ENCODE measurements around the gene TYRP1. TPM values are rescaled to one million over a fixed set of nuclear protein-coding genes. Genes with fewer than 3 reads are reported as not detected.

TYRP1 gene
- total RNA-seq, 1 donor from 2014 or later: 0.31 TPM

DNA sequence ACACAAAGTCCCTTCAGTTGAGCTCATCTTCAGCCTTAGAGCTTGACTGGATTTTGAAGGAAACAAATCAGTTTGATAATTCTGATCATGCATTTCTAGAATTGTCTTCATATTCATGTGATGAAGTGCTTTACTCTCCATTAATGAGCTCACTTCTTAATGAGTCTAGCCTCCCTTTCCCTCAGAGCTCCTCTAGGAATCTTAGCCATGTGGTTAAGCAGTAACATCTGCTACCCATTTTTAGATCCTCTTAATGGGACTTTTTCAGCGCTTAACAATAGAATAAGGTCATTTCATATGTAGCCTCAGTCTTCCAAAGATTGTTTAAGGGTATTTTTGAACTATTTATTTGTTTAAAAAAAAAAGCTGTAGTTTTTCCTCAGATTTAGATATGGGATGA is 44.7 kb downstream of the TYRP1 start:
- DNase-seq: no peak

DNA sequence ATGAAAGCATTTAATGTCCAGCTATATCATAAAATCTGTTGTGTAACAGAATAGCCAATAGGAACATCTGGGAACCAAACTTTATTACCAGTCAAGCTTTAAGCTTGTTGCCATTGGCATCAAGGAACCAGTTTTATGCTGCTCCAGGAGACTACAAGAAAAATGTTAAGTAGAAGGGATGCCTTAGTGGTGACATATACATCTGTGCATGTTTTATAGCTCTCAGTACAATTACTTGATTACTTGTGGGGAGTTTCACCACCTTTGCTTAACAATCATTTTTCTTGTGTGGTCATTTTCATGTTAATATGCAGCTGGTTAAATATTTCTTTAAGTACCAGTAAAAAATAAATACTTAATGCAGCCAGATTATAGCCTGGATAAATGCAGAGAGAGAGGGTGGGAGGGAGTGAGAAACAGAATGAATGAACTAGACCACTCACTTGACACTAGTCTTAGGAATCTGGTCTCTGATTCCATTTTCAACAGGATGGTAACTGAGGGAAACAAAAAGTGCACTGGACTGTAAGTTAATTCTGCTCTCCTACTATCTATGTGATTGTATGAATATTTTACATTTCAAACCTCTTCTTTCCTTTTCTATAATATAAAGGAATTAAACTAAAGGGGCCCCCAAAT is 45.9 kb downstream of the TYRP1 start:
- no peak for DNase-seq

DNA sequence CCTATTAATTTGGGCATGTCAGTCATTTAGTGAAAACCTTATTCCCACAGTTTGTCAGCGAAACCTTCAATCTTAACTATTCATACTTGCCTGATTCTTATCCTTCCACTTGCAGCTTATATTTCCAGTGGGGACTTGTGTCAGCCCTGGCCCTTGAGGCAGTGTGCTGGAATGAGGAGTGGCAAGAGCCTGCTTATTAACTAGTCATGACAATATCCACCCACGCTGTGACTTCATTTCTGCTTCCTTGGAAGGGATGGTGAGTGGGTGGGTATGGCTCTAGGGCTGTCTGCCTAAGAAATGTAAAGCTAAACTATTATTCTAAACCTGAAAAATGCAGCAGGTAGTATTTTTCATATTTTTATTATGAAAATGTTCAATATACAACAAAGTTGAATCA is 47.7 kb downstream of the TYRP1 start:
- no peak for DNase-seq

DNA sequence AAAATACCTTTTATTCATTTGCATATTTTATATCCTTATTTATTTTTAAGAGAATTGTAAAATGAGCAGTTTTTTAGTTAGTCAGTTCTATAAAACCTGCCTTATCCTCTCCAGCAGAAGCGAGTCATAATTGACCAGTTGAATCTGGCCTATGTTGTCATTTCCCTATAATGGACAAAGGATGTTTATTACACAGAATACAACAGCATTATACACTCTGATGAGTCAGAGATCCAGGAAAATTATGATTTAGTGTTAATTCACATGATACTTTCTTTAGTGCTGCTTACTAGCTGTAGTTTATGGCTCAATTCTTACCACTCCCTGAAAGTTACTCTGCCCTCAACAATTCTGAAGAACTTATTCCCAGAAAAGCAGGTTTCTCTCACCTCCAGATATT is 54.8 kb downstream of the TYRP1 start:
- no peak for DNase-seq

DNA sequence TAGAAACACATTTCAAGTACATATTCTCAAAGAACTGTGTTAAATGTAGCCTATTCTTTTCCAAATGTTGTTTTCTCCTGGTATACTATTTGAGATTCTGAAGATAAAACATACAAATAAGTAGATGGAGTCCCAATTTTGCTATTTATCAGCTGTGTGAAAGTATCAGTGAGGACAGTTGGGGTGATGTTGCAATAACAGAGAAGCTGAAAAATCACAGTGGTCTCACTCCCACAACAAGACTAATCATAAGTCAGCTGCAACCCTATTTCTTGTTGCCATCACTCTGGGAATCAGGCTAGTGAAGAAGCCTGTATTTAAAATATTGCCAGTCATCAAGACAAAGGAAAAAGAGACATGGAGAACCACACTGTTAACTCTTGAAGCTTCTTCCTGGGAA is 55.8 kb downstream of the TYRP1 start:
- no peak for DNase-seq

DNA sequence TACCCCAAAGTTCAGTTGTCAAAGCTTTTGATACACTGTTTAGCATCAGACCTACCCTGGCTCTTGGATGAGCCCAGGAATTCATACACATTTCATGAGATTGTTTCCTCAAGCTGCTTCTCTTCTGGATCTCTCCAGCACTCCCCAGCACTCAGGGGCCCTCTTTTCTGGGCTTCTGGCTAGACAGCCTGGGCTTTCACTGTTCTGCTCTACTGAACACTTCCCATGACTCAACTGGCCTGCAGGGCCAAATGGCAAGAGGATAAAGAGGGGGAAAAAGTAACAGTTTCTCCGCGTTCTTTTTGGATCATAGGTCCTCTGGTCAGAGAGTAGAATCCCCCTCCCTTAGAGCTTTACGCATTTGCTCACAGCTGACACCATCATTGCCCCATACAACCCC is 60.7 kb downstream of the TYRP1 start:
- no peak for DNase-seq

DNA sequence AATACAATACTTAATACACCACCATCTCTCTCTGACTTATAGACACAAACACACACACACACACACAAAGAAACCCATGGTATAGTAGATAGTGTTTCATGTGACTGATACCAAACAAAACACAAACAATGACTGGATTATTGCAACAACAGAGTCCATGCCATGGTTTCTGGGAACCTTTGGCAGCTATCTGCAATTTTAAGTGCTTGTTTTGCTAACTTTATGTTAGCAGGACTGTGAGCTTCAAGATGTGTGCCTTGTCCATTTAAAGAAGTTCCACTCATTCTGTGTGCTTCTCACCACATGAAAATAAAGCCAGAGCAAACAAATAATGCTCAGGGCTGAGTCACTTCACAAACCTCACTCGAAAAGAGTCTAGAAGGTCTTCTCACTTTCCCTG is 66.6 kb downstream of the TYRP1 start:
- DNase-seq: no peak

Other genes with a start within 250 kb of the TYRP1 start
- 0.94 TPM for gene LURAP1L, start 81.6 kb downstream of the TYRP1 start, total RNA-seq

Measured in occipital lobe (tissue), 2 donors.